ENCODE results near the gene ABCC4. TPM values are rescaled to one million over a fixed set of nuclear protein-coding genes. Genes with fewer than 3 reads are reported as not detected.

ABCC4 gene
- total and polyA plus RNA-seq, 2 experiments from 2014 or later = 4.3 to 12.2 TPM

- no peak for TF ChIP-seq CTCF (conservative IDR thresholded peaks at IDR 0.05; ENCODE audit: low read depth in 2 of 2)
- no peak for TF ChIP-seq CREB1 (CRISPR knock-in tag; IDR thresholded peaks at IDR 0.05; ENCODE audit: low read depth)
These were observed 54.8 kb downstream of the ABCC4 start (continued) for GRCh38 chr13:95246292-95247082.

GRCh38 chr13:95245071-95245470 lies 56.2 kb downstream of the ABCC4 start:
- Histone ChIP-seq H3F3A (replicated peaks; ENCODE audit: low read depth) (no peaks in the 10 kb centered on the region), H2AFZ (no peak overlapping the region), H3K79me2 (replicated peaks; ENCODE audit: insufficient read depth) (no peaks in the 10 kb centered on the region), H3K9me2 (ENCODE audit: insufficient read depth) (no peaks in the 10 kb centered on the region), H4K20me1 (replicated peaks; ENCODE audit: insufficient read depth) (no peaks in the 10 kb centered on the region), H3K36me3 (ENCODE audit: insufficient read depth) (no peaks in the 10 kb centered on the region), H3K27me3 (ENCODE audit: insufficient read depth) (no peaks in the 10 kb centered on the region), H3K4me2 (no peak overlapping the region), H3K4me3 (no peak overlapping the region), H3K4me1 (ENCODE audit: insufficient read depth) (no peaks in the 10 kb centered on the region), H3K27ac (ENCODE audit: low read depth) (no peak overlapping the region)
- no peak for DNase-seq (ENCODE audit: low spot score)
- H3K27me3 Mint-ChIP-seq (ENCODE audit: insufficient read depth, low read depth, poor library complexity) = no peaks in the 10 kb centered on the region
- no peak for TF ChIP-seq JUNB (IDR thresholded peaks at IDR 0.05; ENCODE audit: unreplicated experiment)
- TF ChIP-seq EZH2phosphoT487 (IDR thresholded peaks at IDR 0.05; ENCODE audit: unreplicated experiment) = no peak
- no peak for TF ChIP-seq POLR2AphosphoS5 (IDR thresholded peaks at IDR 0.05; ENCODE audit: low read depth)
- no peak for TF ChIP-seq ZNF462 (CRISPR knock-in tag; IDR thresholded peaks at IDR 0.05)
- TF ChIP-seq ZNF114 (CRISPR knock-in tag; IDR thresholded peaks at IDR 0.05) = no peak
- TF ChIP-seq STAT1 (IDR thresholded peaks at IDR 0.05; ENCODE audit: unreplicated experiment) = no peak
- no peak for TF ChIP-seq EZH2 (IDR thresholded peaks at IDR 0.05; ENCODE audit: low read depth, unreplicated experiment)
- no peak overlapping the region for H3K4me3 Mint-ChIP-seq
- ATAC-seq = no peak
- H3K27ac Mint-ChIP-seq = peak overlapping the region; percentile 57; the same call in 1 of the 2 replicates
- no peaks in the 10 kb centered on the region for H3K36me3 Mint-ChIP-seq (ENCODE audit: low read depth)
- no peaks in the 10 kb centered on the region for H3K9me3 Mint-ChIP-seq
- no peaks in the 10 kb centered on the region for H3K4me1 Mint-ChIP-seq
